Bronchial epithelial cell (primary cell): ENCODE measurements around the gene IL17RD. TPM values are rescaled to one million over a fixed set of nuclear protein-coding genes. Genes with fewer than 3 reads are reported as not detected.

Source experiments
- DNase-seq: peaks from one replicate; pipeline ENCODE4 v3.0.0-alpha.2; 2010; ENCODE audit warnings: low read depth
- FAIRE-seq: peaks from 2 replicates; lab custom pipeline; 2011; peaks lifted over from hg19 to GRCh38; lab: Jason Lieb, UNC
- H3K27me3 ChIP-seq: 2 replicates; pipeline ENCODE4 v1.5.1; 2011; ENCODE audit warnings: low read length; ENCODE audit not compliant: control insufficient read depth, insufficient read depth
- H3K36me3 ChIP-seq: 2 replicates; pipeline ENCODE4 v1.5.1; 2011; ENCODE audit warnings: low read length; ENCODE audit not compliant: control insufficient read depth, insufficient read depth
- H3K4me3 ChIP-seq: 2 replicates; pipeline ENCODE4 v1.5.1; 2011; ENCODE audit warnings: mild to moderate bottlenecking, low read depth, low read length, control low read depth
- CTCF ChIP-seq: IDR thresholded peaks from 2 replicates; pipeline ENCODE4 v1.5.1; 2011; ENCODE audit warnings: mild to moderate bottlenecking, moderate library complexity, low read length, control low read depth, inconsistent platforms; ENCODE audit not compliant: insufficient read depth, severe bottlenecking
- total RNA-seq: library from RNA; depleted of rRNA; stranded (reverse); fragments of >200 nt; gene quantifications from 2 replicates; pipeline ENCODE4 v1.2.1, GENCODE V29; 2014

IL17RD gene
- total RNA-seq, 1 donor from 2014 or later: 1.1 TPM

- Histone ChIP-seq H3K36me3 (peaks cover 3% of the 10 kb centered on the region), H3K4me3 (no peak overlapping the region), H3K27me3 (no peaks in the 10 kb centered on the region)
- no peak for TF ChIP-seq CTCF
- no peak for DNase-seq
- FAIRE-seq: no peak
Observed at GRCh38 chr3:57081173-57081572, 84.0 kb downstream of the IL17RD start.

GRCh38 chr3:57080171-57080570, 85.0 kb downstream of the IL17RD start:
- Histone ChIP-seq H3K36me3 (peaks cover 3% of the 10 kb centered on the region), H3K27me3 (no peaks in the 10 kb centered on the region), H3K4me3 (no peak overlapping the region)
- FAIRE-seq: no peak
- no peak for DNase-seq
- no peak for TF ChIP-seq CTCF

- DNase-seq: peak; percentile 23
- Histone ChIP-seq H3K36me3 (peaks cover 3% of the 10 kb centered on the region), H3K27me3 (no peaks in the 10 kb centered on the region), H3K4me3 (peak overlapping the region; percentile 70)
- FAIRE-seq: no peak
- TF ChIP-seq CTCF: no peak
Observed at GRCh38 chr3:57079474-57079831, 85.7 kb downstream of the IL17RD start.

GRCh38 chr3:57078635-57079473, 86.3 kb downstream of the IL17RD start:
- no peak for DNase-seq

GRCh38 chr3:57078344-57078634, 86.9 kb downstream of the IL17RD start:
- FAIRE-seq (no peak), DNase-seq (peak; percentile 22)
- Histone ChIP-seq H3K36me3 (peaks cover 3% of the 10 kb centered on the region), H3K4me3 (peak overlapping the region; percentile 70), H3K27me3 (no peaks in the 10 kb centered on the region)
- no peak for TF ChIP-seq CTCF

More at GRCh38 chr3:57078635-57079473, 86.3 kb downstream of the IL17RD start:
- Histone ChIP-seq H3K4me3 (peak overlapping the region; percentile 70), H3K36me3 (peaks cover 3% of the 10 kb centered on the region), H3K27me3 (no peaks in the 10 kb centered on the region)
- TF ChIP-seq CTCF: no peak
- no peak for FAIRE-seq
